Endothelial cell of umbilical vein (primary cell): ENCODE measurements around the gene MTARC1. TPM values are rescaled to one million over a fixed set of nuclear protein-coding genes. Genes with fewer than 3 reads are reported as not detected.
A peak's percentile ranks its signal among the peaks of the same experiment; 100 is the strongest.

Experiments
- BruUV-seq: library from RNA; stranded (reverse); fragments of 400-500 nt; replicated peaks from 2 replicates; lab custom pipeline; 2021; lab: Mats Ljungman, UMichigan
- CTCF ChIA-PET: fragments of 300-600, 350-600 bp; sonication (Branson Sonifier 250); formaldehyde crosslinking; loops from one replicate; lab custom pipeline; 2021; ENCODE audit warnings: antibody characterized with exemption, inconsistent platforms; lab: Charles Lee
- POLR2A ChIA-PET: fragments of 300-600, 350-600 bp; sonication (Branson Sonifier 250); formaldehyde crosslinking; loops from one replicate; lab custom pipeline; 2021; ENCODE audit warnings: antibody characterized with exemption, inconsistent platforms; lab: Charles Lee
- DNase-seq: peaks from one replicate; pipeline ENCODE4 v3.0.0-alpha.2; 2011; ENCODE audit warnings: low read depth, low spot score
- FAIRE-seq: peaks from 2 replicates; lab custom pipeline; 2011; peaks lifted over from hg19 to GRCh38; lab: Jason Lieb, UNC
- H2AFZ ChIP-seq: 2 replicates; pipeline ENCODE4 v1.6.0; 2012; ENCODE audit warnings: low read depth, low read length, control low read depth, inconsistent platforms
- H3K27ac ChIP-seq: 2 replicates; pipeline ENCODE4 v1.5.1; 2011; ENCODE audit warnings: low read depth, mild to moderate bottlenecking, control low read depth, low read length, moderate library complexity; ENCODE audit not compliant: insufficient read depth
- H3K27me3 ChIP-seq, 2 experiments: 2 replicates each; pipeline versions ENCODE4 v1.6.0 to v1.6.1; 2011; ENCODE audit warnings: low read length in 2 of 2, mixed read lengths in 1 of 2; ENCODE audit not compliant: control insufficient read depth in 2 of 2, insufficient read depth in 2 of 2
- H3K36me3 ChIP-seq, 2 experiments: 2 replicates in 1 of 2; 3 replicates in 1 of 2; pipeline ENCODE4 v1.5.1; 2011; ENCODE audit warnings: low read length in 2 of 2, mild to moderate bottlenecking in 1 of 2, moderate library complexity in 1 of 2; ENCODE audit not compliant: control insufficient read depth in 2 of 2, insufficient read depth in 2 of 2; ENCODE audit errors: extremely low read depth in 1 of 2
- H3K4me1 ChIP-seq: 3 replicates; pipeline ENCODE4 v1.5.1; 2011; ENCODE audit warnings: mild to moderate bottlenecking, low read length; ENCODE audit not compliant: control insufficient read depth, insufficient read depth; ENCODE audit errors: extremely low read depth
- H3K4me2 ChIP-seq: 2 replicates; pipeline ENCODE4 v1.6.1; 2011; ENCODE audit warnings: low read length, control low read depth, mixed read lengths; ENCODE audit not compliant: insufficient read depth
- H3K4me3 ChIP-seq, 3 experiments: fragments of 200-600 bp in 1 of 3; sonication (generic), shearing (Covaris generic) in 1 of 3; replicated peaks in 1 of 3; 2 replicates each; pipeline ENCODE4 v1.5.1; 2011 to 2016; ENCODE audit warnings: control low read depth in 3 of 3, low read length in 3 of 3, mild to moderate bottlenecking in 2 of 3, inconsistent platforms in 1 of 3, low read depth in 1 of 3, moderate library complexity in 1 of 3; ENCODE audit not compliant: insufficient read depth in 1 of 3
- H3K79me2 ChIP-seq: 2 replicates; pipeline ENCODE4 v1.6.0; 2012; ENCODE audit warnings: low read length, inconsistent platforms; ENCODE audit not compliant: control insufficient read depth, insufficient read depth
- H3K9ac ChIP-seq: replicated peaks from 2 replicates; pipeline ENCODE3; 2011; ENCODE audit warnings: low read length, control low read depth; ENCODE audit not compliant: insufficient read depth; ENCODE audit errors: extremely low read depth
- H3K9me1 ChIP-seq: replicated peaks from 3 replicates; pipeline ENCODE4 v1.6.0; 2011; ENCODE audit warnings: mild to moderate bottlenecking, low read length; ENCODE audit not compliant: control insufficient read depth, insufficient read depth; ENCODE audit errors: extremely low read depth
- H3K9me3 ChIP-seq: replicated peaks from 2 replicates; pipeline ENCODE4 v1.5.1; 2012; ENCODE audit warnings: low read length, inconsistent platforms; ENCODE audit not compliant: control insufficient read depth, insufficient read depth
- H4K20me1 ChIP-seq: replicated peaks from 2 replicates; pipeline ENCODE3; 2011; ENCODE audit warnings: mild to moderate bottlenecking, low read length; ENCODE audit not compliant: control insufficient read depth, insufficient read depth; ENCODE audit errors: extremely low read depth
- EZH2 ChIP-seq: IDR thresholded peaks from 2 replicates; pipeline ENCODE4 v1.6.1; 2012; ENCODE audit warnings: borderline replicate concordance, low read depth, mild to moderate bottlenecking, moderate library complexity, low read length, inconsistent platforms; ENCODE audit not compliant: severe bottlenecking
- FOS ChIP-seq: IDR thresholded peaks from 2 replicates; pipeline ENCODE4 v1.6.1; 2011; ENCODE audit warnings: mild to moderate bottlenecking, low read length, moderate library complexity, borderline replicate concordance; ENCODE audit not compliant: insufficient read depth
- GATA2 ChIP-seq: IDR thresholded peaks from 2 replicates; pipeline ENCODE4 v1.7.0; 2011; ENCODE audit warnings: low read depth, mild to moderate bottlenecking, moderate library complexity, mixed read lengths, low read length; ENCODE audit not compliant: insufficient read length, insufficient read depth
- JUN ChIP-seq: IDR thresholded peaks from 2 replicates; pipeline ENCODE4 v1.6.1; 2011; ENCODE audit warnings: borderline replicate concordance, low read depth; ENCODE audit not compliant: insufficient read length, insufficient read depth
- MYC ChIP-seq: IDR thresholded peaks from one replicate; pipeline ENCODE4 v1.6.1; 2011; ENCODE audit warnings: mild to moderate bottlenecking, low read depth, low read length
- POLR2A ChIP-seq: IDR thresholded peaks from 2 replicates; pipeline ENCODE4 v1.6.1; 2012; ENCODE audit warnings: low read depth, mild to moderate bottlenecking, control low read depth, low read length
- POLR2AphosphoS5 ChIP-seq: IDR thresholded peaks from 2 replicates; pipeline ENCODE4 v1.6.1; 2012; ENCODE audit warnings: low read depth, mild to moderate bottlenecking, control low read depth, low read length, moderate library complexity; ENCODE audit not compliant: insufficient read depth
- dilution Hi-C: fragments of 300-500 bp; cut with MboI; formaldehyde crosslinking; loops from one replicate; pipeline ENCODE4 v1.15.0; 2019; ENCODE audit warnings: low sequenced_read_pairs; ENCODE audit not compliant: extremely low pct_ligation_motif_present
- intact Hi-C: fragments of 100-400 bp; cut with micrococcal nuclease; formaldehyde crosslinking; loops from one replicate; pipeline ENCODE4 v1.10.0; 2022
- polyA plus RNA-seq, 4 experiments: library from polyadenylated mRNA; depleted of rRNA in 3 of 4; stranded (reverse) in 3 of 4; unstranded in 1 of 4; fragments of >200 nt; gene quantifications; 2 replicates each; pipeline versions ENCODE4 v1.2.1 to v1.2.3, GENCODE V29; 2011 to 2012; ENCODE audit warnings: missing spikeins in 1 of 4
- total RNA-seq: library from RNA; stranded (reverse); gene quantifications from 2 replicates; pipeline ENCODE4 v1.2.3, GENCODE V29; 2021
- TF ChIP-seq, protein P1 (sequence below): IDR thresholded peaks from 2 replicates; pipeline ENCODE4 v1.6.1; 2011; ENCODE audit not compliant: insufficient read depth, insufficient read length
- TF ChIP-seq, protein P2 (sequence below), 2 donors: IDR thresholded peaks; 1 replicate in 1 of 2; 2 replicates in 1 of 2; pipeline ENCODE4 v1.5.1; 2011; ENCODE audit warnings: low read length in 2 of 2, mild to moderate bottlenecking in 2 of 2, moderate library complexity in 2 of 2, control low read depth in 1 of 2, inconsistent platforms in 1 of 2, low read depth in 1 of 2; ENCODE audit not compliant: insufficient read depth in 1 of 2; ENCODE audit errors: extremely low read depth in 1 of 2

The MTARC1 gene
- total and polyA plus RNA-seq, 2 donors (not counting 3 experiments of a cell fraction or from before 2014, with no cell fraction given), result 0.43 to 3.5 TPM

DNA sequence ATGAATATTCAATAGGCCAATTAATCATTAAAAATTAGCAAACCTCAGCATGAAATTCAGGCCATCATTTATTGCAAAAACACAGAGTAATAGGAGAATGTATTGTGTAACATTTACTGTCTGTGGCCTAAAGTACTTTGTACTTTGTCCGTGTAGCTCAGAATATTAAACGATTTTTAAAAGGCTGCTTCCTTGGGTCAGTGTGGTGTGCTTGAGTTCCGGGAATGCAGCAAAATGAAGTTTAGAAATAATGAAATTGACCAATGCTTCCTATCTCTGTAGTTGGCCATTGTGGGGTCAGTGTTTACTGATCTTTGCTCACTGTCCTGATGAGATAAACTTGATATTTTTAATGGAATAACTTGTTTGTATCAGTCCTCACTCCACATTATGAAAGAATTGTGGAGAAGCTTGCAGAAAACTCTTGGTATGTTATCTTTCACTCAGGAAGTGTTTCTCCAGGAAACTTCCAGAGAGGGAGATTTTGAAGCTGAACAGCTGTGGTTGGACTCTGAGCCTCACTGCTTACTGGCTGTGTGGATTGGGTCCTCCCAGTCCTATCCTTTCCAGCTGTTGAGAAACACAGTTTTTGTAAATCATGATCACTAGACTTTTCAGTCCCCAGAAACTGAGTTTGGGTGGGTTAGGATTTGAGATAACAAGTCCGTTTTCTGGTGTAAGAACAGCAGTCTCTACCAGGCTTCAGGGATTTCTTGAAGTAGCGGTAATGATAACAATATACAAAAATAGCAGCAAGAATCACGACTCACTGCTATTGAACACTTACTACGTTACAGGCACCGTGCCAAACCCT lies 19.2 kb upstream of the MTARC1 start:
- H3K4me3 ChIP-seq, result no peak overlapping the region

More for the DNA sequence above, 19.2 kb upstream of the MTARC1 start:
- Histone ChIP-seq H3K79me2 (no peaks in the 10 kb centered on the region), H3K36me3 (peaks cover 3 to 9% of the 10 kb centered on the region in 2 experiments), H3K9me3 (no peaks in the 10 kb centered on the region), H3K27ac (no peak overlapping the region), H3K4me2 (no peak overlapping the region), H3K9ac (no peak overlapping the region), H4K20me1 (no peaks in the 10 kb centered on the region), H3K9me1 (no peaks in the 10 kb centered on the region), H3K4me1 (no peaks in the 10 kb centered on the region), H3K27me3 (no peaks in the 10 kb centered on the region), H2AFZ (no peak overlapping the region)
- no TSS peak for BruUV-seq
- POLR2A ChIA-PET, result no interaction called here
- dilution Hi-C loops (no loop called here), intact Hi-C loops (no loop called here)
- TF ChIP-seq POLR2AphosphoS5 (no peak), POLR2A (no peak), MYC (no peak), FOS (no peak), JUN (no peak), EZH2 (no peak), GATA2 (no peak)
- TF ChIP-seq, protein P1, sequence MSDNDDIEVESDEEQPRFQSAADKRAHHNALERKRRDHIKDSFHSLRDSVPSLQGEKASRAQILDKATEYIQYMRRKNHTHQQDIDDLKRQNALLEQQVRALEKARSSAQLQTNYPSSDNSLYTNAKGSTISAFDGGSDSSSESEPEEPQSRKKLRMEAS, result no peak
- TF ChIP-seq, protein P2, sequence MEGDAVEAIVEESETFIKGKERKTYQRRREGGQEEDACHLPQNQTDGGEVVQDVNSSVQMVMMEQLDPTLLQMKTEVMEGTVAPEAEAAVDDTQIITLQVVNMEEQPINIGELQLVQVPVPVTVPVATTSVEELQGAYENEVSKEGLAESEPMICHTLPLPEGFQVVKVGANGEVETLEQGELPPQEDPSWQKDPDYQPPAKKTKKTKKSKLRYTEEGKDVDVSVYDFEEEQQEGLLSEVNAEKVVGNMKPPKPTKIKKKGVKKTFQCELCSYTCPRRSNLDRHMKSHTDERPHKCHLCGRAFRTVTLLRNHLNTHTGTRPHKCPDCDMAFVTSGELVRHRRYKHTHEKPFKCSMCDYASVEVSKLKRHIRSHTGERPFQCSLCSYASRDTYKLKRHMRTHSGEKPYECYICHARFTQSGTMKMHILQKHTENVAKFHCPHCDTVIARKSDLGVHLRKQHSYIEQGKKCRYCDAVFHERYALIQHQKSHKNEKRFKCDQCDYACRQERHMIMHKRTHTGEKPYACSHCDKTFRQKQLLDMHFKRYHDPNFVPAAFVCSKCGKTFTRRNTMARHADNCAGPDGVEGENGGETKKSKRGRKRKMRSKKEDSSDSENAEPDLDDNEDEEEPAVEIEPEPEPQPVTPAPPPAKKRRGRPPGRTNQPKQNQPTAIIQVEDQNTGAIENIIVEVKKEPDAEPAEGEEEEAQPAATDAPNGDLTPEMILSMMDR (IDR thresholded peaks at IDR 0.05; ENCODE audit: extremely low read depth in 1 of 2, insufficient read depth in 1 of 2, low read depth in 1 of 2, low read length in 2 of 2), result no peak
- FAIRE-seq (peak; percentile 37), DNase-seq (no peak)
- CTCF ChIA-PET, result interaction anchor here (0.7 to 1.3 kb wide), 3 partner anchors 9 to 34 kb away, joined by 3 to 5 read pairs (median 3); partner anchors contain the start of gene MTARC2
